ENCODE data around the gene CYSTM1. TPM values are rescaled to one million over a fixed set of nuclear protein-coding genes. Genes with fewer than 3 reads are reported as not detected.
A peak's percentile ranks its signal among the peaks of the same experiment; 100 is the strongest.

The CYSTM1 gene
- total RNA-seq, 1 donor from 2014 or later = 24.6 TPM

- ATAC-seq (peak; percentile 42), DNase-seq (ENCODE audit: low spot score) (no peak)
Observed at GRCh38 chr5:140205216-140205615, 30.2 kb downstream of the CYSTM1 start.

- ATAC-seq (no peak), DNase-seq (ENCODE audit: low spot score) (no peak)
Observed at GRCh38 chr5:140205952-140206351, 31.0 kb downstream of the CYSTM1 start.

- ATAC-seq (peak; percentile 90), DNase-seq (ENCODE audit: low spot score) (no peak)
Observed at GRCh38 chr5:140207250-140207964, 32.4 kb downstream of the CYSTM1 start.

GRCh38 chr5:140208065-140208464 is 33.1 kb downstream of the CYSTM1 start:
- no peak for DNase-seq (ENCODE audit: low spot score)
- no peak for ATAC-seq

GRCh38 chr5:140213370-140213983 is 38.5 kb downstream of the CYSTM1 start:
- DNase-seq (ENCODE audit: low spot score) = no peak

GRCh38 chr5:140214831-140215230 is 39.8 kb downstream of the CYSTM1 start:
- ATAC-seq (no peak), DNase-seq (ENCODE audit: low spot score) (no peak)

More at GRCh38 chr5:140213370-140213983, 38.5 kb downstream of the CYSTM1 start:
- no peak for ATAC-seq

GRCh38 chr5:140215276-140215675 is 40.3 kb downstream of the CYSTM1 start:
- no peak for ATAC-seq
- DNase-seq (ENCODE audit: low spot score) = no peak

- no peak for DNase-seq (ENCODE audit: low spot score)
Observed at GRCh38 chr5:140216478-140217074, 41.6 kb downstream of the CYSTM1 start.

GRCh38 chr5:140217299-140218026 is 42.5 kb downstream of the CYSTM1 start:
- DNase-seq (ENCODE audit: low spot score) = no peak
- ATAC-seq = no peak

More at GRCh38 chr5:140216478-140217074, 41.6 kb downstream of the CYSTM1 start:
- no peak for ATAC-seq

GRCh38 chr5:140219068-140219991 is 44.3 kb downstream of the CYSTM1 start:
- DNase-seq (ENCODE audit: low spot score) (peak; percentile 70), ATAC-seq (peak; percentile 70)

GRCh38 chr5:140220032-140220697 is 45.2 kb downstream of the CYSTM1 start:
- no peak for ATAC-seq

GRCh38 chr5:140220698-140221064 is 45.7 kb downstream of the CYSTM1 start:
- no peak for DNase-seq (ENCODE audit: low spot score)
- ATAC-seq = no peak

More at GRCh38 chr5:140220032-140220697, 45.2 kb downstream of the CYSTM1 start:
- DNase-seq (ENCODE audit: low spot score) = no peak

- DNase-seq (ENCODE audit: low spot score) (no peak), ATAC-seq (no peak)
Observed at GRCh38 chr5:140221697-140222223, 46.8 kb downstream of the CYSTM1 start.

GRCh38 chr5:140222416-140222815 is 47.4 kb downstream of the CYSTM1 start:
- DNase-seq (ENCODE audit: low spot score) (no peak), ATAC-seq (peak; percentile 63)

- ATAC-seq = no peak
- no peak for DNase-seq (ENCODE audit: low spot score)
Observed at GRCh38 chr5:140223567-140223966, 48.6 kb downstream of the CYSTM1 start.

GRCh38 chr5:140224658-140225057 is 49.7 kb downstream of the CYSTM1 start:
- DNase-seq (ENCODE audit: low spot score) (no peak), ATAC-seq (no peak)

GRCh38 chr5:140225396-140225795 is 50.4 kb downstream of the CYSTM1 start:
- ATAC-seq (peak; percentile 70), DNase-seq (ENCODE audit: low spot score) (no peak)

- ATAC-seq (no peak), DNase-seq (ENCODE audit: low spot score) (no peak)
Observed at GRCh38 chr5:140227046-140227445, 52.1 kb downstream of the CYSTM1 start.

GRCh38 chr5:140228364-140228837 is 53.4 kb downstream of the CYSTM1 start:
- ATAC-seq (peak; percentile 38), DNase-seq (ENCODE audit: low spot score) (no peak)
